ENCODE results near the gene SVIP.

SVIP gene

DNA sequence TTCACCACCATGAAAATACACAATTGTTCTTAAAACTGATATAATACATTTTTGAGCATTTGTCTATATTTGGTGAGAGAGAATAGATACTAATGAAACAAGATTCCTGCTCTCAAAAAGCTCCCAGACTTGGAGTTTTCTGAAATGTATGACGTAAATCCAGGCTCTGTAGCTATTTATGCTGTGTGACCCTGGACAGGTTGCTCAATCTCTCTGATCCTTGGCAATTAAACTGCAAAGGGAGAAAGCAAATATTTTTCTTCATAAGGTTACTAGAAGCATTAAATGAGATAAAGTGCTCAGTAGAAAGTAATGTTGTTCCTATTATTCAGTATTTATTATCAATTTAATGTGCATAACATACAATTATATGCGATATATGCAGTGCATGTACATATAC lies 42.5 kb downstream of the SVIP start:
- CTCF ChIA-PET: interaction anchor here (1.0 to 5.1 kb wide), 34 partner anchors 10 to 616 kb away, joined by 3 to 48 read pairs (median 6); partner anchors contain the start of gene SVIP

DNA sequence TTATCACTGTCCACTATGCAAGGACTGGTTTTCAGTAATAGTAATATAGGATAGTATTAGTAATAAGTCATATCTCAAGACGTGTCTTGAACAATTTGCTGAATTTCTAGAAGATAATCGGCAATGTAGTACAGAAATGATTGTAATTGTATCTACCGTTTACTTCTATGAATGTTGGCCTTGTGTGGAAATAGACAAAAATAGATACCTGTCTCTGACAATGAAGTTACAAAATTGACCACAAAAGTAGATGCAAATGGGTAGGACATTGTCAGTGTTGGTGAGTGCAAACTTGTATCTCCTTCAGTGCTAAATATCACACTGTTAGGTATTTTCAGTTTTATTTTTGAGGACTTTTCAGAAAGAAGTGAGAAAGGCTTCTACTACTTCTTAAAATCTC lies 43.1 kb downstream of the SVIP start:
- ChIA-PET POLR2A (no interaction called here), CTCF (interaction anchor here (1.0 to 5.1 kb wide), 18 partner anchors 10 to 543 kb away, joined by 3 to 48 read pairs (median 10); partner anchors contain the start of genes GAS2 and SVIP)
- TF ChIP-seq, protein P1, sequence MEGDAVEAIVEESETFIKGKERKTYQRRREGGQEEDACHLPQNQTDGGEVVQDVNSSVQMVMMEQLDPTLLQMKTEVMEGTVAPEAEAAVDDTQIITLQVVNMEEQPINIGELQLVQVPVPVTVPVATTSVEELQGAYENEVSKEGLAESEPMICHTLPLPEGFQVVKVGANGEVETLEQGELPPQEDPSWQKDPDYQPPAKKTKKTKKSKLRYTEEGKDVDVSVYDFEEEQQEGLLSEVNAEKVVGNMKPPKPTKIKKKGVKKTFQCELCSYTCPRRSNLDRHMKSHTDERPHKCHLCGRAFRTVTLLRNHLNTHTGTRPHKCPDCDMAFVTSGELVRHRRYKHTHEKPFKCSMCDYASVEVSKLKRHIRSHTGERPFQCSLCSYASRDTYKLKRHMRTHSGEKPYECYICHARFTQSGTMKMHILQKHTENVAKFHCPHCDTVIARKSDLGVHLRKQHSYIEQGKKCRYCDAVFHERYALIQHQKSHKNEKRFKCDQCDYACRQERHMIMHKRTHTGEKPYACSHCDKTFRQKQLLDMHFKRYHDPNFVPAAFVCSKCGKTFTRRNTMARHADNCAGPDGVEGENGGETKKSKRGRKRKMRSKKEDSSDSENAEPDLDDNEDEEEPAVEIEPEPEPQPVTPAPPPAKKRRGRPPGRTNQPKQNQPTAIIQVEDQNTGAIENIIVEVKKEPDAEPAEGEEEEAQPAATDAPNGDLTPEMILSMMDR (IDR thresholded peaks at IDR 0.05; ENCODE audit: control extremely low read depth, extremely low read depth, low read depth, missing control alignments): no peak

More for the DNA sequence above, 42.5 kb downstream of the SVIP start:
- DNase-seq (ENCODE audit: extremely low spot score): no peak
- TF ChIP-seq, protein P1 (IDR thresholded peaks at IDR 0.05; ENCODE audit: control extremely low read depth, extremely low read depth, low read depth, missing control alignments): no peak
- POLR2A ChIA-PET: no interaction called here

DNA sequence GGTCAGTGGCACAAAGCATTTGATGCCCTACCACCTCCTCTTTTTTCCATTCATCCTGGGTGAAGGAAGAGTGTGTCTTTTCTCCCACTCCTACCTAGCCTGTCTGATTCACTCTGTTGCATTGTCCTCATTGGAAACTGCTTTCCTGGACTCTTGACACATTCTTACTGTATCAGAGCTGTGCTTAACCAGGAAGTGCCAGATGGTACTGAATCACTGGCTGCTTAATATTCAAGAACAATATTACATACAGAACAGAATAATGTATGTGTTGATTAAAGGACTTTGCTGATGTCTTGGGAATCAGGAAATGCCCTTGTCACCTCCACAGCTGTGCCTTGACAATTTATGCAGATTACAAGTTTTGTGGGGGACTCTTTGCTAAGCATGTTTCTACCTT lies 44.4 kb downstream of the SVIP start:
- CTCF ChIA-PET: interaction anchor here (1.1 to 5.1 kb wide), 5 partner anchors 10 to 119 kb away, joined by 3 to 23 read pairs (median 4); partner anchors contain the start of gene GAS2
- DNase-seq (ENCODE audit: extremely low spot score): no peak
- TF ChIP-seq, protein P1 (IDR thresholded peaks at IDR 0.05; ENCODE audit: control extremely low read depth, extremely low read depth, low read depth, missing control alignments): no peak
- POLR2A ChIA-PET: no interaction called here

More for the DNA sequence above, 43.1 kb downstream of the SVIP start:
- peak; percentile 35 for DNase-seq (ENCODE audit: extremely low spot score)

DNA sequence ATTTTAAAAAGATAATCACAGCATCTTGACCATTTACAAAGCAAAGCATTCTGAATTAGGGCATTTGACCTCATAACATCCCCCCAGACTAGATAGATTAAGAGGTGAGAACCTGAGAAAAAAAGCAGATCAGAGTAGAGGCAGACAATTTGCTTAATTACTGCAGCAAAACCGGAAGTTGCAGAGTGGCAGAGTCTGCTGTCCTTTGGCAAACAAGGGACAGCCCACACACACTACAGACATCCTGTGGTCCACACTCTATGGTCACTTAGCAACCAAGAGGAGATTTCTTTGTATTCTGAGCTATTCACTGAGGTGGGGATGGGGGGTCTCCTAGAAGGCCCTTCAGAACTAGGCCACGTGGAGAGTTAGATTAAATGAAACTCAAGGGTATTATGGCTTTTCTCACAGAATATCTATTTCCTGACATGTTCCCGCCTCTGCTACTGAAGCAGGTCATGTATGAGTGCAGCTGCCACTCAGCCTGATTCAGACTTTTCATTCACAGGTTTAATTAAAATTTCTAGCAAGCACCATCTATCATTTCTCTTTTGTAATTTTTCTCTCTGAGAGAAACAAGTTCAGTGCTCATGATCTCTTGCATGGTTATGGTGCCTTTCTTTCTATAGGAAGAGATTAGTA lies 48.5 kb downstream of the SVIP start:
- ChIA-PET CTCF (interaction anchor here (1.1 to 2.4 kb wide), 4 partner anchors 13 to 48 kb away, joined by 3 to 7 read pairs (median 4); partner anchors contain the start of gene SVIP), POLR2A (no interaction called here)
- TF ChIP-seq, protein P1 (IDR thresholded peaks at IDR 0.05; ENCODE audit: control extremely low read depth, extremely low read depth, low read depth, missing control alignments): no peak
- DNase-seq (ENCODE audit: extremely low spot score): peak; percentile 28

DNA sequence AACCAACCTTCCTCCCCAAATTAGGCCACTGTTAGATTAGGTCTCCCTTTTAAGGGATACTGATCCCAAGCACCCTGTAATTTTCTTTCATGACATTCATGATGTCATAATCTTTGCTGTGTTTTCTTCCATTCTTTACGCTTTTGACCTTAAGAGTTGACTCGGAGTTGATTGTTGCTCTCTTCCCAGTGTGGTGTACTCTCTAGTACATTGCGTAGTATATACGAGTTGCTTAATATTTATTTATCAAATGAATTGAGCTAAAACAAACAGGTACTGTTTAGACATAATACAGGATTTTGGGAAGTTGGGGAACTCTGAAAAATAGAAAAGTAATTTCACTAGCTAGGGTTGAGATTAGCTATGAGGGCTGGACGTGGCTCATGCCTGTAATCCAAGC lies 49.8 kb downstream of the SVIP start:
- DNase-seq (ENCODE audit: extremely low spot score): no peak
- ChIA-PET CTCF (interaction anchor here (0.8 to 2.3 kb wide), 4 partner anchors 12 to 34 kb away, joined by 3 to 6 read pairs (median 3); no protein-coding TSS in a partner anchor), POLR2A (no interaction called here)
- TF ChIP-seq, protein P1 (IDR thresholded peaks at IDR 0.05; ENCODE audit: control extremely low read depth, extremely low read depth, low read depth, missing control alignments): no peak

DNA sequence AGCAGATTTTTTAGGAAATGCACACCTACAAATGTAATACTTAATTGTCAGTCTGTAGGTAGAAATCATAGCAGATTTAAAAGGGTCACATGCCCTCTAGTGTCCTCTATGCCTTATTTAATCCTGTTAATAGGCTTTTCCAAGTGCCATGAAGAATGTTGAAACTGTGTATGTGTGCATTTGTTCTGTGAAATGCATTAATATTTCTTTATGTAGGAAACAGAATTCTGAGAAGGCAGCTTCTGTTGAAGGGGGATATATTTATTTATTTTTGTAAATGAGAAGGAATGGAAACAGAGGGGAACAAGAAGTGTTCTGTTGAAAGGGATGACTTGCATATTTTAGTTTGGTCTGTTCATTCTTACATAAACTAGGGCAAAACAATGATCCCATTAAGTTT lies 51.0 kb downstream of the SVIP start:
- CTCF ChIA-PET: interaction anchor here (1.4 to 1.6 kb wide), 2 partner anchors 56 to 108 kb away, joined by 3 to 5 read pairs; no protein-coding TSS in a partner anchor
- no peak for DNase-seq (ENCODE audit: extremely low spot score)
- TF ChIP-seq, protein P1 (IDR thresholded peaks at IDR 0.05; ENCODE audit: control extremely low read depth, extremely low read depth, low read depth, missing control alignments): no peak
- POLR2A ChIA-PET: no interaction called here

Data from GM10248 (cell line).